Ramos (cell line): ENCODE measurements around the gene CASP4.

ENCODE experiments used
- in situ Hi-C: fragments of 300-500 bp; cut with MboI; formaldehyde crosslinking; loops from one replicate; pipeline ENCODE4 v1.14.3; 2022; ENCODE audit warnings: low sequenced_read_pairs; ENCODE audit not compliant: unreplicated experiment

CASP4 gene

GRCh38 chr11:104897891-104898684, 70.3 kb downstream of the CASP4 start, which contains the start of gene CASP12:
CASP12 (minus strand) TSS chr11:104898460.
- in situ Hi-C loops: no loop called here

GRCh38 chr11:104895634-104896033, 72.7 kb downstream of the CASP4 start:
- in situ Hi-C loops: no loop called here

- in situ Hi-C loops: no loop called here
Measured at GRCh38 chr11:104893876-104894275, 74.5 kb downstream of the CASP4 start.
